Activated T-cell treated with anti-CD3 and anti-CD28 coated beads, Interleukin-2, amount 50 U/mL, for 1 hour (primary cell): ENCODE measurements around the gene SGO1.
"Not testable (repeated sequence)": the region's sequence is repeated elsewhere in the genome, so short reads cannot be mapped to it uniquely, and the experiment has no call there.

Experiments
- DNase-seq: peaks from one replicate; pipeline ENCODE4 v3.0.0-alpha.2; 2020

Gene SGO1

DNA sequence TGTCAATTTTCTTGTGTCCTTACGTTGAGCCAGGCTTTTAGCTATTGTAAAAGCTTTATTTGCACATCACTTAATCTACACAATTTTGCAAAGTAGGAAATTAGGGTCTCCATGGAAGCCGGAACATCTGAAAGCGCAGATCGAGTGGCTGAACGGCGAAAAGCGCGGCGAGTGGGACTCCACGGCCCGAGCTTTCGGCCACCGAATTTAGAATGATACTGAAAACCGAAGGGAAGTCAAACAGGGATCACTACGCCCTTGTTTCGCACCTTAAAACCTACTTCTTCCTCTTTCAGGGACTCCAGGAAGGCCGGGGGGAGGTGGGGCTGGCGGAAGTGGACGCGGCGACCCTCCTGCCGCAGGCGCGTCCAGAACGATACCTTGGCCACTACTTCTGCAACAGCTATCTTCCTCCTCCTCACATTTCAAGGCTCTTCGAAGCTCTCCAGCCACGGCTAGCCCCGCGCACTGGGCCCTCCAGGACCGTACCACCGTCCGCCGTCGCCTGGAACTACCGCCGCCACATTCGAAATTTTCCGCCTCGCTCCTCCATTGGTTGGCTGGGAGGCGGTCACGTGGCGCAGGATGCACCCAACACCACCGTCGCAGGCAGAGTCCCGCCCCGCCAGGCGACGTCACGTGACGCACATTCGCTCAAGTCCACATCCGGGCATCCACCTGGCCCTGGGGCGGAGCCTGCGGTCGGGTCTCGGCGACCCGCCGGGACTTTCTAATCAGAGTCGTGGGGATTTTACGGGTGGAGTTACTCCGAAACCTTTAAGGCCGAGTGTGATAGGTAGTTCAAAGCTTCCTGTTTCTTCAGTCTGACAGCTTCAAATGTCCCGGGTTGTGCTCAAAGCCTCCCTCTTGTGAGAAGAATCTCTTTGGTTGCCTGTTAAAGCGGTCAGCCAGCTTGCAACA lies at the start of gene SGO1:
SGO1 (minus strand) TSS at position 528 of the 921 bp plus-strand sequence. CDS start 2,179 bp downstream, outside the sequence.
- DNase-seq, result peak; percentile 100

DNA sequence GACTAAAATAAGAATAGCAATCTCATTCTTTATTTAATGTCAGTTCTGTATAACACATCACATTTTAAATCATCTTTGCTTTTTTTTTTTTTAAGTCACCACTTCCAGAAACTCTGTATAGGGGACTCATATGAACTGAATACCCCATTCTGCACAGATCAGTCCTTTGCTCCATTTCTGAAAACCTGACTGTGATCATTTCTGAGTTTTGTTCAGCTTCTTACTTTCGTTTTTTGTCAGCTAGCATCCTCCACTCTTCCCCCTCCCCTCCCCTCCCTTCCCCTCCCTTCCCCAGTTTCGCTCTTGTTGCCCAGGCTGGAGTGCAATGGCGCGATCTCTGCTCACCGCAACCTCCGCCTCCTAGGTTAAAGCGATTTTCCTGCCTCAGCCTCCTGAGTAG lies 49.8 kb upstream of the SGO1 start:
- DNase-seq, result no peak

DNA sequence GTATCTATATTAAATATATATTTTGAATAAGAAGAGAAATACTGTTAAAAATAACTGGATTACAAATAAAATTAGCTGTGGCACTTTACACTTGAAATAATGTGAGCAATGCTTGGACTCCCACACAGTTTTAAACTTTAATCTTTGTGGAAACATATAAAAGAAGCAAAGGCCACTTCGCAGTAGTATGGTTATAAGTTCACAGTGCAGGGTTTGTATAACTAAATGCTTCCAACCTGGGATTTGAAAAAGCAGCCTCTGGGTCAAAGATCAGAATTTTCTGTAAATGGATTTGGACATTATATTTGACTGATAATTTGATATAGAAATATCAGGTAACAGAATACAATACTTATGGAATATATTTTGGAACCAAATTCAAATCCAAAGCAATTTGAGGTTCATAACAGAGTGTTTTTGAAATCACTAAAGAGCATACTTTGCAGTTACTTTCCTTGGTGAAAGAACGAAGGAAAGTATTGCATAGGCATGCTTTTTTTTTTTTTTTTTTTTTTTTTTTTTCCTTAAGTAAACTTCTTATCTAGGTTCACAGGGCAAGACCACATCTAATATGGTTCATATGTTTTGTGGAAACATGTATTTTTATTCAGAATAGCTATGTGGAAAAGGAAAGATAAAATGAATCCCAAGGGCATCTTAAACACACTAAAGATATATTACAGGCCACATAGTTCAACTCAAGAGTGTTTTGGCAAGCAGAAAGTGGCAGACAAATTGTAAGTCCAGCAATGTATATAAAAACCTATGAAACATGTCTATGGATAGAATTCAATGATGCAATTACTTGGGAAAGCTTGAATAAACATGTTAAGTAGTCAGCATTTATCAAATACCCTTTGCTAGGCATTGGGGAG lies 47.1 kb upstream of the SGO1 start:
- no peak for DNase-seq

DNA sequence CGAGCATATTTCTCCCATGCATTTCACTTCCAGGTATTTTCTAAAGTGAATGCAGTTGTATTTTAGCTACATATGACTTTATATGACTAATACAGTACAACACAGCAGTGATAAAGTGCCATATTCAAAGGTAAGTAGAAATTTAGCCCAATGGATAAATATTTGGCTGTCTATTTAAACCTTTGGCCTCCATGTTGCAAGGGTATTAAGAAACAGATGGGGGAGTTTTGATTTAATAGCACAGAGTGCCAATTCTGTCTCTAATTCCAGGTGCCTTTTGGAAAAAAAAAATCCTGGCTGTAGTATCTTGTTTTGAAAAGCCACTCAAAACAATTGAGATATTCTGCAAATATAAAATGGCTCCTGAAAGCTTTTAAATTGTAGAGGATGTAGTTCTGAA lies 44.9 kb upstream of the SGO1 start:
- no peak for DNase-seq

DNA sequence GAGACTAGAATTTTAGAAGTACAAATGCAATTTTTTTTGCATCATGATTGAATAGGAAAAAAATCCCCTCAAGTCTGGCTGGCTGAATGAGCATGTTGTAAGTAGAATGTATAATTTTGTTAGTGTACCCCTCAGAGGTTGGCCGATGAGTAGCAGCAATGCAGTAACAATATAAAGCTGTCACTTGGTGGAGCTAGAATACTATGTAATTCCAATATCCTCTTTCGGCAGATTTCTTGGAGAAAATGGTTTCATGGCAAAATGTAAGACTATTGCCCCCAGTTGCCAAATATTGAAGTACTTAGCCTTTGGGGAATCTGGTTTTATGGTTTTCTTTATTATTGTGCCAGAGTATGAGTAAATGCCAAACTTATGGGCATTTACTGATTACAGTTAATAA lies 39.8 kb upstream of the SGO1 start:
- no peak for DNase-seq

DNA sequence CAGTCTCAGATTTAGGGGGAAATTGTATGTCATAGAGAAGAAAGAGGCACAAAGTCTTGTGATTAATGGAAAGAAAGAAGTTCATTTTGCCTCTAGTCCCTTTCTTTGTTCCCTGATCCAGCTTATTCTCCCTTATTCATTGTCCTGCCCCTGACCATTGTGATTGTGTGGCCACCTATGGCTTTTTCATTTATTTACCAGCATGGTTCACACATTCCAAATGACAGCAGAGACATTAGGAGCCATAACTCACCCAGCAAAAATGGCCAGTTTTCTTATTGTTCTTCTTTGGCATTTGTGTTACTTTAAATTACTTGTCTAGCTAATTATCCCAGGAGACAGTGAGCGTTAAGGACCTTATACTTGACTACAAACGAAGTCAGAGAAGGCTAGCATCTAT lies 36.3 kb upstream of the SGO1 start:
- DNase-seq, result no peak

DNA sequence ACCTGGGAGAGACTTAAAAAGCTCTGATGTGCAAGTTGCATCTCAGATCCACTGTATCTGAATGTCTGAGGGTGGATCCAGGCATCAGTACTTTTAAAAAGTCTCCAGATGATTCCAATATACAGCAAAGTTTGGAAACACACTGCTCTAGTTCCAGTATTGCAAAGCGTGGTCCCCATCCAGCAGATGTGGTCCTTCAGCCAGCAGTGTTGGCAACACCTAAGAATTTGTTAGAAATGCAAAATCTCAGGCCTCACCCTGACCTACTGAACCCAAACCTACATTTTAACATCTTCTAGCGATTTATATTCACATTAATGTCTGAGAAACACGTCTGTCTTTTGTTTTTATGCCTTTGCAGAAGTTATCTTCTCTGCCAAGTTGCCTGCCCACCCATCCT lies 32.2 kb upstream of the SGO1 start:
- no peak for DNase-seq

DNA sequence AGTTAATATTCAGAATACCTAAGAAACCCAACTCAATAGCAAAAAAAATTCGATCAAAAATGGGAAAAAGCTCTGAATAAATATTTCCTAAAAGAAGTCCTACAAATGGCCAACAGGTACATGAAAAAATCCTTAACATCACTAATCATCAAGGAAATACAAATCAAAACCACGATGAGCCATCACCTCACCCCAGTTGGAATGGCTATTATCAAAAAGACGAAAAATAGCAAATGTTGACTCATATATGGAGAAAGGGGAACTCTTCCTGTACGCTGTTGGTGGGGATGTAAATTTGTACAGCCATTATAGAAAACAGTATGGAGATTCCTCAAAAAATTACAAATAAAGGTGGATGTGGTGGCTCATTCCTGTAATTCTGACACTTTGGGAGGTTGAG lies 29.6 kb upstream of the SGO1 start:
- DNase-seq, result no peak

DNA sequence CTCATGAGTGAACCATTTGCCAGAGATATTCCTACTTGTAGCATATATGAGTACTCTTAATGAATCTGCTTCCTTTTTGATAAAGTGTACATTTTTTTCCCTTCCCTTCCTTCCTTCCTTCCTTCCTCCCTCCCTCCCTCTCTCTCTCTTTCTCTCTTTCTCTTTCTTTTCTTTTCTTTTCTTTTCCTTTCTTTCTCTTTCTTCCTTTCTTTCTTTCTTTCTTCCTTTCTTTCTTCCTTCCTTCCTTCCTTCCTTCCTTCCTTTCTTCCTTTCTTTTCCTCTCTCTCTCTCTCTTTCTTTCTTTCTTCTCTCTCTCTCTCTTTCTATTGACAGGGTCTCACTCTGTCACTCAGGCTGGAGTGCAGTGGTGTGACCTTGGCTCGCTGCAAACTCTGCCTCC lies 27.5 kb upstream of the SGO1 start:
- not testable (repeated sequence) for DNase-seq

DNA sequence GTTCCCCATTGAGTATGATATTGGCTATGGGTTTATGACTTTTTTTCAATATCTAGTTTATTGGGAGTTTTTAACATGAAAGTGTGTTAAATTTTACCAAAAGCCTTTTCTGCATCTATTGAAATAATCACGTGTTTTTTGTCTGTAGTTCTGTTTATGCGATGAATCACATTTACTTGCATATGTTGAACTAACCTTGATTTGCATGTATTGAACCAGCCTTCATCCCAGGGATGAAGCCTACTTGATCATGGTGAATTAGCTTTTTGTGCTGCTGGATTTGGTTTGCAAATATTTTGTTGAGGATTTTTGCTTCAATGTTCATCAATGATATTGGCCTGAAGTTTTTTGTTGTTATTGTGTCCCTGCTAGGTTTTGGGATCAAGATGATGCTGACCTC lies 21.9 kb upstream of the SGO1 start:
- not testable (repeated sequence) for DNase-seq

DNA sequence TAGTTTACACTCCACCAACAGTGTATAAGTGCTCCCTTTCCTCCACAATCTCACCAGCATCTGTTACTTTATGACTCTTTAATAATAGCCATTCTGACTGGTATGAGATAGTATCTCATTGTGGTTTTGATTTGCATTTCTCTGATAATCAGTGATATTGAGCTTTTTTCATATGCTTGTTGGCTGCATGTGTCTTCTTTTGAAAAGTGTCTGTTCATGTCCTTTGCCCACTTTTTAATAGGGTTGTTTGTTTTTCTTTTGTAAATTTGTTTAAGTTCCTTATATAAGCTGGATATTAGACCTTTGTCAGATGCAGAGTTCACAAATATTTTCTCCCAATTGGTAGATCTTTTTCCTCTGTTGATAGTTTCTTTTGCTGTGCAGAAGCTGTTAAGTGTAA lies 19.9 kb upstream of the SGO1 start:
- not testable (repeated sequence) for DNase-seq

DNA sequence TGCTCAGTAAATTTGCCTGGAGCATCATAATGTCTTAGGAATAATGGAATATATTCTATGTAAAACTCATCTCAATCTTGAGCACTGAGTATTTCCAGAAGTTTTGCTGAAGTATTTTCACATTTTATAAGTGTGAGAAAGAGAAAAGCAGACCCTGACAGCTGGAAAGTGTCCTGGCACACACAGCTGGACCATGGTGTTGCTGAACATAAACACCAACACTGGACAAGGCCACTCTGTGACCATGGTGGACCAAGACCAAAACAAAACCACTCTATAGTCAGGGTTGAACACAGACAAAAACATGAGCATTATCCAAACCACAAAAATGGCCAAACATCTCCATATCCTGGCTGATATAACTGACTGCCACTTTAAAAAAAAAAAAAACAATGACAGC lies 15.1 kb upstream of the SGO1 start:
- DNase-seq, result no peak

DNA sequence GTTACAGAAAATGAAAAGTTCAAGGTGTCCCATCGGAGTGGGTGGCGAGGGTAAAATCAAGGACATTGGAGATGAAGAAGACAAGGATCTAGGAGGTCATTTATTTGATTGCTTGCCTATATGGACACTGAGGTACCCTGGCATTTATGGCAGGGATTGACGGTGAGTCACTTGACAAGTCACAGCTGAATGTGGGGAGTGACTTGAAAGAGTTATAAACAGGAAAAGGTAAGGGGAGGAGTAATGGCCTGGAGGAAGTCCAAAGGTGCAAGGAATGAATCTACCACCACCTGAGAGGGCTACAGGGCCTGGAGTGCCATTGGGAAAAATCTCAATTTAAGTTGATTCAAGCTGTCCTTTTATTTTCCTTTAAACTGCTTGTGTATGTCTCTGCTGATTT lies 11.8 kb upstream of the SGO1 start:
- no peak for DNase-seq

DNA sequence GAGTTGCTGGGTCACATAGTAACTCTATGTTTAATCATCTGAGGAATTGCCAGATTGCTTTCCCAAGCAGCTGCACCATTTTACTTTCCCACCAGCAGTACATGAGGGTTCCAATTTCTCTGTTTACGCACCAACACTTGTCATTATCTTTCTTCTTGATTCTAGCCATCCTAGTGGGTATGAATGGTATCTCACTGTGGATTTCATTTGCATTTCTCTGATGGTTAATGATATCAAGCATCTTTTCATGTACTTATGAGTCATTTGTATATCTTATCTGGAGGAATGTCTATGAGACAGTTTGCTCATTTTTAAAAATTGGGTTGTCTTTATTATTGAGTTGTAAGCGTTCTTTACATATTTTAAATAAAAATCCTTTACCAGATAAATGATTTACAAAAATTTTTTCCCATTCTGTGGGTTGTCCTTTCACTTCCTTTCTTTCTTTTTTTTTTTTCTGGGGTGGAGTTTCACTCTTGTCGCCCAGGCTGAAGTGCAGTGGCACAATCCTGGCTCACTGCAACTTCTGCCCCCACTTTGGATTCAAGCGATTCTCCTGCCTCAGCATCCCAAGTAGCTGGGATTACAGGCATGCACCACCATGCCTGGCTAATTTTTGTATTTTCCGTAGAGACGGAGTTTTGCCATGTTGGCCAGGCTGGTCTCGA lies 8.9 kb upstream of the SGO1 start:
- DNase-seq, result no peak

DNA sequence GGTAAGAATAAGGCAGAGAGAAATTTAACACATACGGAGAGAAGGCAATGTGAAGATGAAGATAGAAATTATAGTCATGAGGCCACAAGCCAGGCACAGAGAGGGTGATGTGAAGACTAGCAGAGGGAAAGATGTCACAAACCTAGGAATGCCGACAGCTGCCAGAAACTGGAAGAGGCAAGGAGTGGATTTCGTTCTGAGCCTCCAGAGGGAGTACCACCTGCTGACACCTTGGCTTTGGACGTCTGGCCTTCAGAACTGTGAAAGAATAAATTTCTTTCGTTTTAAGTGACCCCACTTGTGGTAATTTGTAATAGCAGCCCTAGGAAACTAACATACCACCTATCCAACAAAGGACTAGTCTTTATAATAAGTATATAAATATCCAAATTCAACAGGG lies 5.0 kb upstream of the SGO1 start:
- no peak for DNase-seq

DNA sequence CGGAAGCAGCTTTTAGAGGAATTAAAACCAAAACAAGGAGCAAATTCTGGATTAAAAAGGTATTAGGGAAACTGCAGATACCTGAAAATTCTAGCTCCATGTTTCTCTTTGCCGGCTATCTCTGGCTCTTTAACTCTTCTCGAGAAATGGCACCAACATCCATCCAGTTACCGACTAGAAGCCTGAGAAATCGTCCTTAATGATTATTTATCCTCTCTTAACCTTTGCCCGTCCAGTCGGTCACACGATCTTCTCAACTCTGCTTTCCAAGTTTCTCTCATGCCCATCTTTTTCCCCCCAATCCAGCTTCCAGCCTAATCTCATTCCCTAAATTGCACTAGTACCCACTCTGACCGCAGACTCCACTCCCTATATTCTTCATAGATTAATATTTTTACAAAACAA lies 596 bp upstream of the SGO1 start:
- DNase-seq, result no peak

DNA sequence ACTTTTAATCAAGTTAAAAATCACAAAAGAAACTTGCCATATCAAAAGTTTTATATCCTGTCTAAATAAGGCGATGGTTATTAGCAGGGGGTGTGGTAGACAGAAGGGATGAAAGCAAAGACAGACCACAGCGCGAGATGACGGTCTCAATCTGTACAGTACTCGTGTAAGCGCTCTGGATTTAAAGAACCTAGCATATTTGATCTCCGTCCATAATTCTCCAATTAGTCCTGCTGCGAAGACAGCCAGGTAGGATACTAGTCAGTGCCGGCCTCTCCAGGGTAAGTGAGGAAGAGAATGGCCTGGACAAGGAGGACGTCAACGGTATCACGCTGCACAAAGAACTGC lies 701 bp downstream of the SGO1 start:
- DNase-seq, result no peak

DNA sequence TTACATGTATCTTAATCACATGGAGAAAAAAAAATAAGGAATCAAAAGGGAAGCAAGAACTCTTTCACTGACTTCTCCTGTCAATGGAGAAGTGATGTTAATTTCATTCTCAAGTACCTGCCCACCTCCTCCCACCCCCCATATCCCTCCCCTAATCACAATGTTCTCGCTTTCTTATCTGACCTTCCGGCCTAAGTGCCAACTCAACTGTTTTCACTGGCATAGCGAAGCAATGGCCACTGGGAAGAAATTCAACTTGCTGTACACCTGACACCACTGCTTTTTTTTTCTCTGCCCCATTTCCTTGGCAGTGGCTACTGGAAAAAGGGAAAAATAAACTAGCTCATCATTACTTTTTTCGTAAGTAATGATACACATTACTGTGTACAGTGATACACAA lies 3.8 kb downstream of the SGO1 start:
- DNase-seq, result no peak

DNA sequence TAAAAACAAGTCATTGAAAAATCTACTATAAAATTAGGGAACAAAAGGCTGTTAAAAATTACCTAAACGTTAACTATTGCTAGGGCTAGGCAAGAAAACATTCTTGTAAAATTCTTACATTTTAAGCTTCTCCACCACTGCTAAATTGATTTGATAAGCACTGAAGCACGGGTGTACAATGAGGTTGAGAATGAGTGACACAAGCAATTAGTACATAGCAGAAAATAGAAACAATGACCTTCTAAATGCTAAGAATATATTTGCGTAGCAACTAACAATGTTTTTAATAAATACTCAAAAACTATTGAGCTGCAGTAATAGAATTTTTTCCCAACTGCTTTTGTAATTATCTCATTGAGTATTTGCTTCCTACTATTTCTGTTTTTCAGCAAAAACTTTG lies 4.7 kb downstream of the SGO1 start:
- no peak for DNase-seq

DNA sequence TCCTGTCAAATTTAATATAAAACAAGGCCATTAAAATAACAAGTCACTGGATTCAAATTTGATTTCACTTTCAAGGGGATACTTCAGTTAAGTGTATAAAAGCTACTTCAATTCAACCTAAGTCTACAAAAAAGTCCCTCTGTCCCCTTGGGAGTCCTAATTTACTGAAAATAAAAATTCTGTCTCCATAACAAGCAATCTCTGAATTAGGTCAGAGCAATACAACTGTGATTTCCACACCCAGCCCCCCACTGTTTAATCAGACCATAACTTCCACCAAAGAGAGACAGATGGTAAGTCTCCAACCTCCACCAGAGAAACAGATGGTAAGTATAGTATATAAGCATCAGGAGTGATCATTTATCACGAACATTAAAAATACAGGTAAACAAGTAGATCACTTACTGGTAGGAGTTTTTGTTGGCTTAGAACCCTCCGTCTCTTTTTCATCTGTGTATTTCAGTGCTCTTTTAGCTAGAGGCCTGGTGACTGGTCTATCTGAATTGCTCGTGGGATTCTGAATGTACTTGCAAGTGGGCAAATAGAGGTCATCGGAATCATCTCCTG lies 12.1 kb downstream of the SGO1 start:
- DNase-seq, result no peak

DNA sequence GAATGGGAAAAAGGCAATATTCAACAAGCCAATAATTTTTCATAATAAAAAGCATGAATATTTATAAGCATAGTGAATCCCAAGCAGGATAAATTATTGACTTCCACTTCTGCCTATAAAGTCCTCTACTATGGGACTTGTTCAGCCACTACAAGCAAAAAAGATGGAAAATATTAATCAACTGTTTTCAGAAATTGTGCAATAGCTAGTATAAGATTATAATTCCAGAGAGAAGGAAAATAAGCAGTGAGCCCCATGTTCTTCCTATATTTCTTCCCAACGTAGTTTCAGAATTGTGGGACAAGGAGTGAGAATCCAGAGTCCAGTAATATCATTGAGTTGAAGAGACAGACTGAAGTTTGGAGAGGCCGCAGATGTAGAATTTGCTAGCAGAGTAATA lies 24.3 kb downstream of the SGO1 start:
- DNase-seq, result no peak

DNA sequence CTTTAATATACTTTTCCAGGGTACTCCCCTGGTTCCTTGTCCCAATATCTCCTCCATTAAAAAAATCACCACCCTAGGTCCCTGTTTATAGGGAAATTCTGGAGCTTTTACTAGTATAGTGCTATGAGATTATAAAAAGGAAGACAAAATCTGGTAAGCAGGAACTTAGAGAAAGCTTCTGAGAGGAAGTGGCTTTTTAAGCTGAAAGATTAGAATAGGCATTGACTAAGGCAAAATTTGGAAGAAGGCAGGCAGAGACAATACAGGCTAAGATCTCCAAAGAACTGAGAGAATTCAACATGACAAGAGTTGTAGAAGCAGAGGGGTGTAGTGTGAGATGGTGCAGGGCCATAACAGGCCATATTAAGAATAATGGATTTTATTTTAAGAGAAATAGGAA lies 25.8 kb downstream of the SGO1 start:
- DNase-seq, result no peak

DNA sequence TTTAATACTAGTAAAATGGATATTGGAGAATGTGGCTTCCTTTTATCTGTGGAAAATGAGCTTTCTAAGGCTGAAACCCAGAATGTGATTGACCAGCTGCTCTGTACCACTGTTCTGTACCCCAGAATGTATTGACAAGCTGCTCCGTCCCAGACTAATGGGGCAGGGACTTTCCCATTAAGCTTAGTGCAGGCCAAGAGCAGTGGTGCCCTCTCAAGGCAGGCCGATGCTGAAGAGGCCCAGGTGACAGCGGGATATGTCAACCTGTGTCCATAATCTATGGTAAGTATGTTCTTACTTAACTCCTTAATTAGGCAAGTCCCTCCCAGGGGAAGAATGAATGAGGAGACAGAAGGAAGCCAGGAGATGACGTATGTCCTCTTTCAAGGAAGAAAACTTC lies 31.1 kb downstream of the SGO1 start:
- no peak for DNase-seq
